Endothelial cell of umbilical vein (primary cell): ENCODE results near the gene CD2BP2. TPM values are rescaled to one million over a fixed set of nuclear protein-coding genes. Genes with fewer than 3 reads are reported as not detected.
A peak's percentile ranks its signal among the peaks of the same experiment; 100 is the strongest.

Source experiments
- BruUV-seq: library from RNA; stranded (reverse); fragments of 400-500 nt; replicated peaks from 2 replicates; lab custom pipeline; 2021; lab: Mats Ljungman, UMichigan
- CTCF ChIA-PET: fragments of 300-600, 350-600 bp; sonication (Branson Sonifier 250); formaldehyde crosslinking; loops from one replicate; lab custom pipeline; 2021; ENCODE audit warnings: antibody characterized with exemption, inconsistent platforms; lab: Charles Lee
- POLR2A ChIA-PET: fragments of 300-600, 350-600 bp; sonication (Branson Sonifier 250); formaldehyde crosslinking; loops from one replicate; lab custom pipeline; 2021; ENCODE audit warnings: antibody characterized with exemption, inconsistent platforms; lab: Charles Lee
- DNase-seq: peaks from one replicate; pipeline ENCODE4 v3.0.0-alpha.2; 2011; ENCODE audit warnings: low read depth, low spot score
- FAIRE-seq: peaks from 2 replicates; lab custom pipeline; 2011; peaks lifted over from hg19 to GRCh38; lab: Jason Lieb, UNC
- H2AFZ ChIP-seq: 2 replicates; pipeline ENCODE4 v1.6.0; 2012; ENCODE audit warnings: low read depth, low read length, control low read depth, inconsistent platforms
- H3K27ac ChIP-seq: 2 replicates; pipeline ENCODE4 v1.5.1; 2011; ENCODE audit warnings: low read depth, mild to moderate bottlenecking, control low read depth, low read length, moderate library complexity; ENCODE audit not compliant: insufficient read depth
- H3K27me3 ChIP-seq, 2 experiments: 2 replicates each; pipeline versions ENCODE4 v1.6.0 to v1.6.1; 2011; ENCODE audit warnings: low read length in 2 of 2, mixed read lengths in 1 of 2; ENCODE audit not compliant: control insufficient read depth in 2 of 2, insufficient read depth in 2 of 2
- H3K36me3 ChIP-seq, 2 experiments: 2 replicates in 1 of 2; 3 replicates in 1 of 2; pipeline ENCODE4 v1.5.1; 2011; ENCODE audit warnings: low read length in 2 of 2, mild to moderate bottlenecking in 1 of 2, moderate library complexity in 1 of 2; ENCODE audit not compliant: control insufficient read depth in 2 of 2, insufficient read depth in 2 of 2; ENCODE audit errors: extremely low read depth in 1 of 2
- H3K4me1 ChIP-seq: 3 replicates; pipeline ENCODE4 v1.5.1; 2011; ENCODE audit warnings: mild to moderate bottlenecking, low read length; ENCODE audit not compliant: control insufficient read depth, insufficient read depth; ENCODE audit errors: extremely low read depth
- H3K4me2 ChIP-seq: 2 replicates; pipeline ENCODE4 v1.6.1; 2011; ENCODE audit warnings: low read length, control low read depth, mixed read lengths; ENCODE audit not compliant: insufficient read depth
- H3K4me3 ChIP-seq, 3 experiments: fragments of 200-600 bp in 1 of 3; sonication (generic), shearing (Covaris generic) in 1 of 3; replicated peaks in 1 of 3; 2 replicates each; pipeline ENCODE4 v1.5.1; 2011 to 2016; ENCODE audit warnings: control low read depth in 3 of 3, low read length in 3 of 3, mild to moderate bottlenecking in 2 of 3, inconsistent platforms in 1 of 3, low read depth in 1 of 3, moderate library complexity in 1 of 3; ENCODE audit not compliant: insufficient read depth in 1 of 3
- H3K79me2 ChIP-seq: 2 replicates; pipeline ENCODE4 v1.6.0; 2012; ENCODE audit warnings: low read length, inconsistent platforms; ENCODE audit not compliant: control insufficient read depth, insufficient read depth
- H3K9ac ChIP-seq: replicated peaks from 2 replicates; pipeline ENCODE3; 2011; ENCODE audit warnings: low read length, control low read depth; ENCODE audit not compliant: insufficient read depth; ENCODE audit errors: extremely low read depth
- H3K9me1 ChIP-seq: replicated peaks from 3 replicates; pipeline ENCODE4 v1.6.0; 2011; ENCODE audit warnings: mild to moderate bottlenecking, low read length; ENCODE audit not compliant: control insufficient read depth, insufficient read depth; ENCODE audit errors: extremely low read depth
- H3K9me3 ChIP-seq: replicated peaks from 2 replicates; pipeline ENCODE4 v1.5.1; 2012; ENCODE audit warnings: low read length, inconsistent platforms; ENCODE audit not compliant: control insufficient read depth, insufficient read depth
- H4K20me1 ChIP-seq: replicated peaks from 2 replicates; pipeline ENCODE3; 2011; ENCODE audit warnings: mild to moderate bottlenecking, low read length; ENCODE audit not compliant: control insufficient read depth, insufficient read depth; ENCODE audit errors: extremely low read depth
- CTCF ChIP-seq, 2 donors: IDR thresholded peaks; 1 replicate in 1 of 2; 2 replicates in 1 of 2; pipeline ENCODE4 v1.5.1; 2011; ENCODE audit warnings: low read length in 2 of 2, mild to moderate bottlenecking in 2 of 2, moderate library complexity in 2 of 2, control low read depth in 1 of 2, inconsistent platforms in 1 of 2, low read depth in 1 of 2; ENCODE audit not compliant: insufficient read depth in 1 of 2; ENCODE audit errors: extremely low read depth in 1 of 2
- EZH2 ChIP-seq: IDR thresholded peaks from 2 replicates; pipeline ENCODE4 v1.6.1; 2012; ENCODE audit warnings: borderline replicate concordance, low read depth, mild to moderate bottlenecking, moderate library complexity, low read length, inconsistent platforms; ENCODE audit not compliant: severe bottlenecking
- FOS ChIP-seq: IDR thresholded peaks from 2 replicates; pipeline ENCODE4 v1.6.1; 2011; ENCODE audit warnings: mild to moderate bottlenecking, low read length, moderate library complexity, borderline replicate concordance; ENCODE audit not compliant: insufficient read depth
- GATA2 ChIP-seq: IDR thresholded peaks from 2 replicates; pipeline ENCODE4 v1.7.0; 2011; ENCODE audit warnings: low read depth, mild to moderate bottlenecking, moderate library complexity, mixed read lengths, low read length; ENCODE audit not compliant: insufficient read length, insufficient read depth
- JUN ChIP-seq: IDR thresholded peaks from 2 replicates; pipeline ENCODE4 v1.6.1; 2011; ENCODE audit warnings: borderline replicate concordance, low read depth; ENCODE audit not compliant: insufficient read length, insufficient read depth
- MAX ChIP-seq: IDR thresholded peaks from 2 replicates; pipeline ENCODE4 v1.6.1; 2011; ENCODE audit not compliant: insufficient read depth, insufficient read length
- MYC ChIP-seq: IDR thresholded peaks from one replicate; pipeline ENCODE4 v1.6.1; 2011; ENCODE audit warnings: mild to moderate bottlenecking, low read depth, low read length
- POLR2A ChIP-seq: IDR thresholded peaks from 2 replicates; pipeline ENCODE4 v1.6.1; 2012; ENCODE audit warnings: low read depth, mild to moderate bottlenecking, control low read depth, low read length
- POLR2AphosphoS5 ChIP-seq: IDR thresholded peaks from 2 replicates; pipeline ENCODE4 v1.6.1; 2012; ENCODE audit warnings: low read depth, mild to moderate bottlenecking, control low read depth, low read length, moderate library complexity; ENCODE audit not compliant: insufficient read depth
- dilution Hi-C: fragments of 300-500 bp; cut with MboI; formaldehyde crosslinking; loops from one replicate; pipeline ENCODE4 v1.15.0; 2019; ENCODE audit warnings: low sequenced_read_pairs; ENCODE audit not compliant: extremely low pct_ligation_motif_present
- intact Hi-C: fragments of 100-400 bp; cut with micrococcal nuclease; formaldehyde crosslinking; loops from one replicate; pipeline ENCODE4 v1.10.0; 2022
- polyA plus RNA-seq, 4 experiments: library from polyadenylated mRNA; depleted of rRNA in 3 of 4; stranded (reverse) in 3 of 4; unstranded in 1 of 4; fragments of >200 nt; gene quantifications; 2 replicates each; pipeline versions ENCODE4 v1.2.1 to v1.2.3, GENCODE V29; 2011 to 2012; ENCODE audit warnings: missing spikeins in 1 of 4
- total RNA-seq: library from RNA; stranded (reverse); gene quantifications from 2 replicates; pipeline ENCODE4 v1.2.3, GENCODE V29; 2021

CD2BP2 gene
- total and polyA plus RNA-seq, 2 donors (not counting 3 experiments of a cell fraction or from before 2014, with no cell fraction given) = 47.2 to 75.7 TPM

- no peak for TF ChIP-seq EZH2
- TF ChIP-seq FOS = no peak
- no peak for TF ChIP-seq CTCF (IDR thresholded peaks at IDR 0.05; ENCODE audit: extremely low read depth in 1 of 2, insufficient read depth in 1 of 2, low read depth in 1 of 2, low read length in 2 of 2)
- TF ChIP-seq MYC = no peak
- no peak for TF ChIP-seq MAX
- no peak for TF ChIP-seq POLR2A
- no peak for TF ChIP-seq POLR2AphosphoS5
- TF ChIP-seq GATA2 = no peak
- TF ChIP-seq JUN = no peak
- Histone ChIP-seq H3K4me3 (peak overlapping the region; percentile 23 to 56 (median 54)), H3K4me2 (peak overlapping the region; percentile 61), H4K20me1 (no peaks in the 10 kb centered on the region), H2AFZ (peak overlapping the region; percentile 48), H3K36me3 (no peaks in the 10 kb centered on the region), H3K4me1 (peaks cover 2% of the 10 kb centered on the region), H3K79me2 (peaks cover 12% of the 10 kb centered on the region), H3K27me3 (no peaks in the 10 kb centered on the region), H3K9me3 (no peaks in the 10 kb centered on the region), H3K9me1 (no peaks in the 10 kb centered on the region), H3K27ac (no peak overlapping the region), H3K9ac (no peak overlapping the region)
- intact Hi-C loops (loop anchor here (1.0 to 2.0 kb wide), 3 partner anchors 14 to 35 kb away; partner anchors contain the start of gene TBC1D10B), dilution Hi-C loops (no loop called here)
- BruUV-seq = no TSS peak
- DNase-seq (no peak), FAIRE-seq (no peak)
- CTCF ChIA-PET = interaction anchor here (1.1 kb wide), 2 partner anchors 9 to 244 kb away, joined by 3 to 4 read pairs; no protein-coding TSS in a partner anchor
- POLR2A ChIA-PET = interaction anchor here (0.7 to 0.8 kb wide), 2 partner anchors 35 to 79 kb away, joined by 3 read pairs; no protein-coding TSS in a partner anchor
Observed at GRCh38 chr16:30335598-30336474, 19.3 kb downstream of the CD2BP2 start.
